ENCODE measurements around the gene MKNK1.

MKNK1 gene

GRCh38 chr1:46523496-46524353 lies 80.3 kb downstream of the MKNK1 start:
- Histone ChIP-seq H3K27me3 (ENCODE audit: insufficient read depth, poor library complexity, severe bottlenecking) (no peaks in the 10 kb centered on the region), H3K4me3 (ENCODE audit: severe bottlenecking) (no peak overlapping the region), H3K9me3 (ENCODE audit: severe bottlenecking) (no peaks in the 10 kb centered on the region), H3K4me1 (ENCODE audit: insufficient read depth, poor library complexity, severe bottlenecking) (peaks cover 23% of the 10 kb centered on the region), H3K27ac (ENCODE audit: poor library complexity, severe bottlenecking) (no peak overlapping the region), H3K36me3 (ENCODE audit: low read depth) (no peaks in the 10 kb centered on the region)
- ATAC-seq (ENCODE audit: low read depth): no peak
- no peak for TF ChIP-seq CTCF (IDR thresholded peaks at IDR 0.05; ENCODE audit: poor library complexity, severe bottlenecking)
- no peak for DNase-seq (ENCODE audit: low spot score)

GRCh38 chr1:46522969-46523320 lies 81.1 kb downstream of the MKNK1 start:
- no peak for TF ChIP-seq CTCF (IDR thresholded peaks at IDR 0.05; ENCODE audit: poor library complexity, severe bottlenecking)
- Histone ChIP-seq H3K36me3 (ENCODE audit: low read depth) (no peaks in the 10 kb centered on the region), H3K4me1 (ENCODE audit: insufficient read depth, poor library complexity, severe bottlenecking) (peaks cover 23% of the 10 kb centered on the region), H3K27me3 (ENCODE audit: insufficient read depth, poor library complexity, severe bottlenecking) (no peaks in the 10 kb centered on the region), H3K9me3 (ENCODE audit: severe bottlenecking) (no peaks in the 10 kb centered on the region), H3K4me3 (ENCODE audit: severe bottlenecking) (no peak overlapping the region), H3K27ac (ENCODE audit: poor library complexity, severe bottlenecking) (no peak overlapping the region)
- no peak for DNase-seq (ENCODE audit: low spot score)
- no peak for ATAC-seq (ENCODE audit: low read depth)

GRCh38 chr1:46522184-46522968 lies 81.7 kb downstream of the MKNK1 start:
- H3K4me3 ChIP-seq (ENCODE audit: severe bottlenecking): no peak overlapping the region
- H3K9me3 ChIP-seq (ENCODE audit: severe bottlenecking): no peaks in the 10 kb centered on the region
- peaks cover 23% of the 10 kb centered on the region for H3K4me1 ChIP-seq (ENCODE audit: insufficient read depth, poor library complexity, severe bottlenecking)
- H3K27me3 ChIP-seq (ENCODE audit: insufficient read depth, poor library complexity, severe bottlenecking): no peaks in the 10 kb centered on the region
- no peak overlapping the region for H3K27ac ChIP-seq (ENCODE audit: poor library complexity, severe bottlenecking)
- DNase-seq (ENCODE audit: low spot score) (no peak), ATAC-seq (ENCODE audit: low read depth) (no peak)
- no peak for TF ChIP-seq CTCF (IDR thresholded peaks at IDR 0.05; ENCODE audit: poor library complexity, severe bottlenecking)
- no peaks in the 10 kb centered on the region for H3K36me3 ChIP-seq (ENCODE audit: low read depth)

- H3K4me1 ChIP-seq (ENCODE audit: insufficient read depth, poor library complexity, severe bottlenecking): peaks cover 23% of the 10 kb centered on the region
- H3K27ac ChIP-seq (ENCODE audit: poor library complexity, severe bottlenecking): peak overlapping the region; percentile 26
- H3K4me3 ChIP-seq (ENCODE audit: severe bottlenecking): no peak overlapping the region
- no peak for TF ChIP-seq CTCF (IDR thresholded peaks at IDR 0.05; ENCODE audit: poor library complexity, severe bottlenecking)
- H3K9me3 ChIP-seq (ENCODE audit: severe bottlenecking): no peaks in the 10 kb centered on the region
- no peak for DNase-seq (ENCODE audit: low spot score)
- H3K36me3 ChIP-seq (ENCODE audit: low read depth): no peaks in the 10 kb centered on the region
- no peak for ATAC-seq (ENCODE audit: low read depth)
- no peaks in the 10 kb centered on the region for H3K27me3 ChIP-seq (ENCODE audit: insufficient read depth, poor library complexity, severe bottlenecking)
These were observed 82.7 kb downstream of the MKNK1 start for GRCh38 chr1:46521414-46521813.

Measured in RWPE2 (cell line).